Ishikawa (cell line): ENCODE measurements around the gene AKAP10.

Source experiments
- CEBPB ChIP-seq: IDR thresholded peaks from 2 replicates; pipeline ENCODE4 v1.6.1; 2012
- CREB1 ChIP-seq: IDR thresholded peaks from 2 replicates; pipeline ENCODE4 v1.6.1; 2012; ENCODE audit warnings: low read depth
- EGR1 ChIP-seq: IDR thresholded peaks from 2 replicates; pipeline ENCODE4 v1.6.1; 2012
- EP300 ChIP-seq: IDR thresholded peaks from 2 replicates; pipeline ENCODE4 v1.6.1; 2012; ENCODE audit warnings: borderline replicate concordance
- FOXM1 ChIP-seq: IDR thresholded peaks from 2 replicates; pipeline ENCODE4 v1.6.1; 2012; ENCODE audit warnings: low read depth, borderline replicate concordance
- NFIC ChIP-seq: IDR thresholded peaks from 2 replicates; pipeline ENCODE4 v1.6.1; 2012
- RAD21 ChIP-seq: IDR thresholded peaks from 2 replicates; pipeline ENCODE4 v1.6.1; 2012; ENCODE audit warnings: low read depth
- TAF1 ChIP-seq: IDR thresholded peaks from 2 replicates; pipeline ENCODE4 v1.6.1; 2012; ENCODE audit warnings: low read depth, mild to moderate bottlenecking
- TCF12 ChIP-seq: IDR thresholded peaks from 2 replicates; pipeline ENCODE4 v1.6.1; 2012; ENCODE audit warnings: low read depth
- TEAD4 ChIP-seq: IDR thresholded peaks from 2 replicates; pipeline ENCODE4 v1.6.1; 2012
- YY1 ChIP-seq: IDR thresholded peaks from 2 replicates; pipeline ENCODE4 v1.6.1; 2012; ENCODE audit warnings: low read depth
- ZBTB7A ChIP-seq: IDR thresholded peaks from 2 replicates; pipeline ENCODE4 v1.6.1; 2012; ENCODE audit warnings: low read depth
- TF ChIP-seq, protein P1 (sequence below): IDR thresholded peaks from 2 replicates; pipeline ENCODE4 v1.6.1; 2012
- TF ChIP-seq, protein P2 (sequence below): IDR thresholded peaks from 2 replicates; pipeline ENCODE4 v1.6.1; 2012; ENCODE audit warnings: low read depth, mild to moderate bottlenecking
- TF ChIP-seq, protein P3 (sequence below): IDR thresholded peaks from 2 replicates; pipeline ENCODE4 v1.6.1; 2012

The AKAP10 gene

DNA sequence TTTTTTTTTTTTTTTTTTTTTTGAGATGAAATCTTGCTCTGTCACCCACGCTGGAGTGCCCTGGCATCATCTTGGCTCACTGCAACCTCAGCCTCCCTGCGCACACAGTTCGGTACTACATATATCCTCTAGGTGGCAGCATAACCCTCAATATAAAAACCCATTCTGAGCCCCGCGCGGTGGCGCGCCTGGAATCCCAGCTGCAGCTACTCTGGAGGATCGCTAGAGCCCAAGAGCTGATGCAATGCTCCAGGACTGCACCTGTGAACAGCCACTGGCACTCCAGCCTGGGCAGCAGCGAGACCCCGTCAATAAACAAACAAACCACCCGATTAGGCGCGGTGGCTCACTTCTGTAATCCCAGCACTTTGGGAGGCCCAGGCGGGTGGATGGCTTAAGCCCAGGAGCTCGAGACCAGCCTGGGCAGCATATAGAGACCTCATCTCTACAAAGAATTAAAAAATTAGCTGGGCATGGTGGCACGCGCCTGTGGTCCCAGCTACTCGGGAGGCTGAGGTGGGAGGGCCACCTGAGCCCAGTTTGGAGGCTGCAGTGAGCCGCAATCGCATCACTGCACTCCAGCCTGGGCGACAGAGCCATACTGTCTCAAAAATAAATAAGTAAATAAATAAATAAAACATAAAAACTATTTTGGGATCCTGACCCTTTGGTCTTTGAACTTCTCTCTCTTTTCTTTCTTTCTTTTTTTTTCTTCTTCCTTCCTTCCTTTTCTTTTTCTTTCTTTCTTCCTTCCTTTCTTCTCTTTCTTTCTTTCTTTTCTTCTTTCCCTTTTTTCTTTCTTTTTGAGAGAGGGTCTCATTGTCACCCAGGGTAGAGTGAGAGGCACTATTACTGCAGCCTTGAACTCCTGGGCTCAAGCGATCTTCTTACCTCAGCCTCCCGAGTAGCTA is 15.4 kb upstream of the AKAP10 start:
- TF ChIP-seq TCF12 (peak; percentile 41; the same call in 1 of the 2 replicates), RAD21 (peak; percentile 89), TEAD4 (peak; percentile 68), NFIC (no peak), CEBPB (peak; percentile 65)

DNA sequence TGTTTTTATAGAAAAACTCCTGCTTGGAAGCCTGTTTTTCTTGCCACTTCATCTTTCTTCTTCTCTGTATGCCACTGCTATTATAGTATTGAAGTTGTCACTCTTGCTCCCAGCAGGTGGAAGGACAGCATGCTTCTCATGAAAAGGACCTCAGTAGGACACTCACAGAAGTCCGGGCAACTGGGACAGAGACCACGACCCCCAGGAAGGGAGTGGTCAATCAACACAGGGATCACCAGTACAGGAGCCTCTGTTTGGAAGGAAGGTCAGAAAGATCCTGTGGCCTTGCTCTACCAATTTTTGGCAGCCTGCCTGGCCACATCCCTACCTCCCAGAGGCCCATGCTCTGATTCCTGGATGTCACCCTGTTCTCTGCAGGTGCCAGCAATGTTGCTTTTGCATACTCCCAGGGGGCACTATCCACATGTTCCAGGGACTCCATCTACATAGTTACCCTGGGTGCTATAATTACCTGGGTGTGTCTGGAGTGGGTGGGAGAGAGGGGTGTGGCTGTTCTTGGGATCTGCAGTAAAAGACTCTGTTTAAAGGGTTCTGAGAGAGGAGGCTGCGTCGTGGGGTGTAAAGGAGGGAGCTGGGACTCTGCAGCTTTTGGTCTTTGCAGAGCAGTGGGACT is 13.7 kb upstream of the AKAP10 start:
- no peak for TF ChIP-seq FOXM1
- TF ChIP-seq CREB1, result no peak
- TF ChIP-seq, protein P1, sequence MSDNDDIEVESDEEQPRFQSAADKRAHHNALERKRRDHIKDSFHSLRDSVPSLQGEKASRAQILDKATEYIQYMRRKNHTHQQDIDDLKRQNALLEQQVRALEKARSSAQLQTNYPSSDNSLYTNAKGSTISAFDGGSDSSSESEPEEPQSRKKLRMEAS, result no peak
- TF ChIP-seq EP300, result no peak
- TF ChIP-seq YY1, result no peak
- no peak for TF ChIP-seq TCF12
- TF ChIP-seq, protein P2, sequence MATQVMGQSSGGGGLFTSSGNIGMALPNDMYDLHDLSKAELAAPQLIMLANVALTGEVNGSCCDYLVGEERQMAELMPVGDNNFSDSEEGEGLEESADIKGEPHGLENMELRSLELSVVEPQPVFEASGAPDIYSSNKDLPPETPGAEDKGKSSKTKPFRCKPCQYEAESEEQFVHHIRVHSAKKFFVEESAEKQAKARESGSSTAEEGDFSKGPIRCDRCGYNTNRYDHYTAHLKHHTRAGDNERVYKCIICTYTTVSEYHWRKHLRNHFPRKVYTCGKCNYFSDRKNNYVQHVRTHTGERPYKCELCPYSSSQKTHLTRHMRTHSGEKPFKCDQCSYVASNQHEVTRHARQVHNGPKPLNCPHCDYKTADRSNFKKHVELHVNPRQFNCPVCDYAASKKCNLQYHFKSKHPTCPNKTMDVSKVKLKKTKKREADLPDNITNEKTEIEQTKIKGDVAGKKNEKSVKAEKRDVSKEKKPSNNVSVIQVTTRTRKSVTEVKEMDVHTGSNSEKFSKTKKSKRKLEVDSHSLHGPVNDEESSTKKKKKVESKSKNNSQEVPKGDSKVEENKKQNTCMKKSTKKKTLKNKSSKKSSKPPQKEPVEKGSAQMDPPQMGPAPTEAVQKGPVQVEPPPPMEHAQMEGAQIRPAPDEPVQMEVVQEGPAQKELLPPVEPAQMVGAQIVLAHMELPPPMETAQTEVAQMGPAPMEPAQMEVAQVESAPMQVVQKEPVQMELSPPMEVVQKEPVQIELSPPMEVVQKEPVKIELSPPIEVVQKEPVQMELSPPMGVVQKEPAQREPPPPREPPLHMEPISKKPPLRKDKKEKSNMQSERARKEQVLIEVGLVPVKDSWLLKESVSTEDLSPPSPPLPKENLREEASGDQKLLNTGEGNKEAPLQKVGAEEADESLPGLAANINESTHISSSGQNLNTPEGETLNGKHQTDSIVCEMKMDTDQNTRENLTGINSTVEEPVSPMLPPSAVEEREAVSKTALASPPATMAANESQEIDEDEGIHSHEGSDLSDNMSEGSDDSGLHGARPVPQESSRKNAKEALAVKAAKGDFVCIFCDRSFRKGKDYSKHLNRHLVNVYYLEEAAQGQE, result no peak
- TF ChIP-seq TEAD4, result no peak
- TF ChIP-seq EGR1, result no peak
- TF ChIP-seq ZBTB7A, result no peak
- TF ChIP-seq, protein P3, sequence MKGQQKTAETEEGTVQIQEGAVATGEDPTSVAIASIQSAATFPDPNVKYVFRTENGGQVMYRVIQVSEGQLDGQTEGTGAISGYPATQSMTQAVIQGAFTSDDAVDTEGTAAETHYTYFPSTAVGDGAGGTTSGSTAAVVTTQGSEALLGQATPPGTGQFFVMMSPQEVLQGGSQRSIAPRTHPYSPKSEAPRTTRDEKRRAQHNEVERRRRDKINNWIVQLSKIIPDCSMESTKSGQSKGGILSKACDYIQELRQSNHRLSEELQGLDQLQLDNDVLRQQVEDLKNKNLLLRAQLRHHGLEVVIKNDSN, result no peak
- no peak for TF ChIP-seq TAF1
- TF ChIP-seq RAD21, result no peak
- TF ChIP-seq NFIC, result no peak
- TF ChIP-seq CEBPB, result no peak

DNA sequence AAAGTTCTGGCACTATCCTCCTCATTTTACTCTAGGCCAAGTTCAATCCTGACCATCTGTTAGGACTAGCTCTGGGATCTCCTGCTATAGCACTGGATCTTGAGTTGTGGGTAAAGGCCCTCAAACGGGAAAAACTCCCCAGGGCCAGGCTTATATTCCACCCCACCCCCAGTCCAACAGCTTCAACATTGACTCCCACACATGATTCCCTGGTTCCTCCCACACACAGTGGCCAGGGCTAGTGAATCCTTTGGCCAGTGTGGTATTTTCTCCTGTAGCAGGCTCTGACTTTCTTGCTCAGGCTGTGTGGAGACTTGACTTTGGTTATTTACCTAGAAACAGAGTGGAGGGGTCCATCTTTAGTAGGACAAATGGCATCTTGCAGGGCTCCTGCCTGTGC is 10.3 kb upstream of the AKAP10 start:
- TF ChIP-seq CEBPB, result no peak
- TF ChIP-seq RAD21, result no peak
- TF ChIP-seq, protein P3, result no peak
- TF ChIP-seq EGR1, result no peak
- TF ChIP-seq YY1, result no peak

DNA sequence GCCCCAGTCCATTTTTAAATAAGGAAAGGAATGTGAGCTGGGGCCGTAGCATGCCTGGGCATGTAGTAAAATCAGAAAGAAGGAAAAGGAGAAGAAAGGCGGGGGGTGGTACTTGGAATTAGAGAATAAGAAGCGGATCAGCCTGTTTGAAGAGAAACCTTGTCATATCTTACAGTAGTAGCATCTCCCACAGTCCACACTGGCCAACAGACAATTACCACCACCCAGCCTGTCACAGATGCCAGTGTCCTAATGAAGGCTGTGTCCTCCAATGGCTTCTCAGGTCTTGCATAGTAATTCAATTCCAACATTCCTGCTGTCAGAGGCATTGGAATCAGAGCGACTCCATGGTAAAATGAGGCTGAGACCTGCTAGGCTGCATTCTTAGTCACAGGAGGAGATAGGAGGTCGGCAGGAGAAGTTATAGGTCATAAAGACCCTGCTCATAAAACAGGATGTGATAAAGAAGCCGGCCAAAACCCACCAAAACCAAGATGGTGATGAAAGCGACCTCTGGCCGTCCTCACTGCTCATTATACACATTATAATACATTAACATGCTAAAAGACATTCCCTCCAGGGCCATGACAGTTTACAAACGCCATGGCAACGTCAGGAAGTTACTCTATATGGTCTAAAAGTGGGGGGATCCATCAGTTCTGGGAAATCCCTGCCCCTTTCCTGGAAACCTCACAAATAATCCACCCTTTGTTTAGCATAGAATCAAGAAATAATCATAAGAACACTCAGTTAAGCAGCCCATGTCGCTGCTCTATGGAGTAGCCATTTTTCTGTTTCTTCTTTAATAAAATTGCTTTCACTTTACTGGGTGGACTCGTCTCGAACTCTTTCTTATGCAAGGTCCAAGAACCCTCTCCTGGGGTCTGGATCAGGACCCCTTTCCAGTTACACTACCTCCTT is 9.6 kb upstream of the AKAP10 start:
- TF ChIP-seq CREB1 (no peak), FOXM1 (no peak), EP300 (no peak), YY1 (no peak), ZBTB7A (no peak)
- TF ChIP-seq, protein P1, result no peak
- TF ChIP-seq, protein P2, result no peak
